GM18499 (cell line): ENCODE results near the gene HSF2.
A peak's percentile ranks its signal among the peaks of the same experiment; 100 is the strongest.

ENCODE experiments used
- ATAC-seq: cut with Tn5 transposase; IDR thresholded peaks from one replicate; pipeline ENCODE4 v1.9.1; 2021; ENCODE audit warnings: moderate number of reproducible peaks; ENCODE audit not compliant: insufficient read depth, unreplicated experiment

HSF2 gene, protein sequence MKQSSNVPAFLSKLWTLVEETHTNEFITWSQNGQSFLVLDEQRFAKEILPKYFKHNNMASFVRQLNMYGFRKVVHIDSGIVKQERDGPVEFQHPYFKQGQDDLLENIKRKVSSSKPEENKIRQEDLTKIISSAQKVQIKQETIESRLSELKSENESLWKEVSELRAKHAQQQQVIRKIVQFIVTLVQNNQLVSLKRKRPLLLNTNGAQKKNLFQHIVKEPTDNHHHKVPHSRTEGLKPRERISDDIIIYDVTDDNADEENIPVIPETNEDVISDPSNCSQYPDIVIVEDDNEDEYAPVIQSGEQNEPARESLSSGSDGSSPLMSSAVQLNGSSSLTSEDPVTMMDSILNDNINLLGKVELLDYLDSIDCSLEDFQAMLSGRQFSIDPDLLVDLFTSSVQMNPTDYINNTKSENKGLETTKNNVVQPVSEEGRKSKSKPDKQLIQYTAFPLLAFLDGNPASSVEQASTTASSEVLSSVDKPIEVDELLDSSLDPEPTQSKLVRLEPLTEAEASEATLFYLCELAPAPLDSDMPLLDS

DNA sequence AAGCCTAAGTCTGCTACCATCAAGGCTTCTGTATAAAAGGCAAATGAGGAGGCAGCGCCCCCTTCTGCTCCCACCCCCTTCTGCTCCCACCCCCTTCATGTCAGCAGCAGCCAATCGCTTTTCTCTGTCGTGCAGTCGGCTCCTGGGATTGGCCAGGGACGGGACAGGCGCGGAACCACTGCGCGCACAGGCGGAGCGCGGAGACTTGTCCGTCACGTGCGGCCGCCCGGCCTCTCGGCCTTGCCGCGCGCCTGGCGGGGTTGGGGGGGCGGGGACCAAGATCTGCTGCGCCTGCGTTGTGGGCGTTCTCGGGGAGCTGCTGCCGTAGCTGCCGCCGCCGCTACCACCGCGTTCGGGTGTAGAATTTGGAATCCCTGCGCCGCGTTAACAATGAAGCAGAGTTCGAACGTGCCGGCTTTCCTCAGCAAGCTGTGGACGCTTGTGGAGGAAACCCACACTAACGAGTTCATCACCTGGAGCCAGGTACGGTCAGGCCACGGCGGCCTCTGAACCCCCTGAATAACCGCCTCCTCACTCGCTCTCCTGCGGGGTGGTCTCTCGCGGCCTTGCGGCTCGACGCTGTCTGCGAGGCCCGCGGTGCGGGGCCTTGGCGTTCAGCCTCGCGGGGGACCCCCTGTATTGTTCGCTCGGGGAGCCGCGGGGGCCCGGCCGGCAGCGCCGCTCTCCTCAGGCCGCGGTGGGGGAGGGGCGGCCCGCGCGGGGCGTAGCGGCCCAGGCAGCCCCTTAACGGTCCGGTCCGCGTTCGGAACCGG, at the start of gene HSF2:
Gene HSF2, plus strand, starts transcription at position 305 of the 773 bp plus-strand sequence. Its CDS starts 86 bp downstream, at position 391.
- peak; percentile 89 for ATAC-seq

DNA sequence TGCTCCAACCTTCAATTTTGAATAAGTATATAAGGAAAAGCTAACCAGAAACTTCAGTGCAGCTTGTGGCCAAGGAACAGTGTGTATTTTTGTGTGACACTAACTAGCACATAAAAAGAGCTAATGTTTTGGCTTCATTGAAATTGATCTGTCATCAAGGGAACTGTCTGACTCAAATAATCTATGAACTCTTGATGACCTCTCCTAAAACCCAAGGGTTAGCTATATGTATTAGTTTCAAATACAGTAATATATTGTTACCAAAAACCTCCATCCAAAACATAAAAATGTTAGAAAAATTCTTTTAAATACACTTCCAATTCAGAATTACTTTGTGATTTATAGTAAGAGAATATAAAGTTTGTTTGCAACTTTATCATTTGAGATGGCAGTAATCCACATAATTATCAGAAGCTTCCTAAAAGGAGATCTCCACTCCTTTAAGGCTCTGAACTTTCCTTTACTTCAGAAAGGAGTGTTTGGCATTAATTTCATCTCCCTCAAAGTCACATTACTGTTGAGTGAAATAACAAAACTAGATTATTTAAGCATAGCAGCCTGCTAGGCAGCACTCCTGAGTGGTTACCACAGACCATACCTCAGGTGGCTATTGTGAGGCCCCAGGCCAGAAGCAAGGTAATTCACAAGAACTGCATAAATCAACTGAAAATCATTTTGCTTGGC, 46.3 kb upstream of the HSF2 start:
- ATAC-seq = no peak

DNA sequence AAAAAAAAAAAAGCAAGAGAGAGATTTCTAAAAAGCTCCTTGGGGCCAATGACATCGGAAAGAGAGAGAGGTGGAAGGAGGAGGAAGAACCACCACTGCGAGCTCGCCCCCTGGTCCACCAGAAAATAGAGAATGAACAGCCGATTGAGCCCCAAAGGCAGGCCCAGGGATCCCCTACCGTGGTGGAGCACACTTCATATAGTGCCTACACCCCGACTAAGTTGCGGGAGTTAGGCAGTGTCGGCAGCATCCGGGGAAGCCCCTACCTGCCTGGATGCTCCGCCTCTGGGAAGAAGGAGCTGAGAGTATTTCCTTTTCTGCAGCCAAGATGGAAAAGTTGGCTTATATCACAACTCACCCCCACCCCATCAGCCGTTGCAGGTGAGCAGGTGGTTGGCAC, 38.6 kb upstream of the HSF2 start:
- ATAC-seq = no peak

DNA sequence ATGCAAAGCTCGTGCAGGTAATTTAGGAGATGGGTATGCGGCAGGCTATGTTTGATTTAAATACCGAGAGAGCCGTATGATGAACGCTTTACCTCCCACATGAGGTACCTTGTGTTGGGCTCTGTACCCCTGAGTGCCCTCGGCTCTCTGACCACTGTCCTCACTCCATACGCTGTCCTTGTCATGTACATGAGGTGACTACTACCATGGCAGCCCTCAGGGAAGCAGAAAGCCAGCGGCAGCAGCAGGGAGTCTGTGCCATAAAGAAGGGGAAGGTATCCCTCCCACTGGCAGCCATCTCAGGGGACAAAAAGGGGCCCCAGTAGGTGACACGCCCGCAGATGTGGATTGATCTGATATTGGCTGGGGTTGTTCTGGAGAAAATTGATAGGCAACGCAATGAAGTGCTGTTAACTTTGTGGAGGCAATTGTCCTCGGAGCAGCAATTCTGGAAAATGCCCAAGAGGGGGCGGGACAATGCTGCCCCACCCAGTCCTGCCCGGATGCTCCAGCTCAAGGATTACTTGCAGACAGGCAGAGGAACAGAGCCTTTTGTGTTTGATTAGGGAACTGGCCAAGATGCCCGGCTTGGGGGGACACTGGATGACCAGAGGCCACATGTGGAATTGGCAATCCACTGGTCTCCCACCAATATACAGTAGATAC, 38.0 kb upstream of the HSF2 start:
- ATAC-seq = no peak

DNA sequence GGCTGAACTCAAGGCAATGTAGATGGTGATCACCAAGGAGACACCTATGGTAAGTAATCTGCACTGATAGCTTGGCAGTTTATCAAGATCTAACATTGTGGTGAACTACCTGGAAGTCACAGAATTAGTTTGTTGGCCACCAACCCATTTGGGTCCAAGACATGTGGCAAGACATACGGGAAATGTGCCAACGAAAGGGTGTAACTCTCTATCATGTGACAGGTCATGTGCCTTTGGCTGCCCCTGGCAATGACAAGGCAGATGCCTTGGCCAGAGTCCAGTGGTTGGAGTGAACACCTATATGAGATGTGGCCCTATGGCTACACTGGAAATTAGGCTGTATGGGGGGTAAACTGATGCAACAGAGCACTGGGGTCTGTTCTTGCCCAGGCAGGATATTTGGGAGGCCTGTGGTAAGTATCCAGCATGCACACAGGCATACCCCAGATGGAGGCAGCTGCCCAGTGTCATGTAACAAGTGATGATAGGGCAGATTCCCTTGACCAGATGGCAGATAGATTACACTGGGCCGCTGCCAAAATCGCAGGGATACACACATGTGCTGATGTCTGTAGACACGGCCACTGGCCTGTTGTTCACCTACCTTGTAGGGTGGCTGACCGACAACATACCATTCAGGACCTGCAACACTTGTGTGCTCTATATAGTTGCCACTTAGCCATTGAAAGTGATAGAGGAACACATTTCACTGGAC, 35.5 kb upstream of the HSF2 start:
- no peak for ATAC-seq

DNA sequence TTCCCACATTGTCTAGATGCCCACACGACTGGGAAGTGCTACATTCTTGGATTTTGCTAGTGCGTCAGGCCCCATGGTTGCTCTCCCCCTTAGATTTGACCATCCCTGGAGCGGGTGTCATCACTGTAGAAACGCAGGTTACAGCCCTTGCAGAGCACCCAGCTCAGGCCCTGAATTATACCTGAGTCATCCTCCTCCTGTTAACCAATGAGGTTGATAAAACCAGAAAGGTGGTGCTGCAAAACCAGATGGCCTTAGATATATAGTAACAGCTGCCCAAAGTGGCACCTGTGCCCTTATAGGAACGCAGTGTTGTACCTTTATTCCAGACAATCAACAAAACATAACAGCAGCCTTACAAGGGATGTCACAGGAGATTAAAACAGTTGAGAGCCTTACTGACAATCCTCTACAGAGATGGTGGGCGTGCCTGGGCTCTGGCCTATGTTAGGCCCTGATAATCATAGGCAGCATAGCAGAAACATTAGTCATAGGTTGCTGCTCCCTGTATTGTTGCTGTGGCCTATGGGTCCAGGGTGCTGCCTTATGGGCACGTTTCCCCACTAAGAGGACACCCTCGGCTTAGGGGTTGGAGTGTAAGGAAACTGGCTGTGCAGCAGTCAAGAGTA, 33.6 kb upstream of the HSF2 start:
- no peak for ATAC-seq

DNA sequence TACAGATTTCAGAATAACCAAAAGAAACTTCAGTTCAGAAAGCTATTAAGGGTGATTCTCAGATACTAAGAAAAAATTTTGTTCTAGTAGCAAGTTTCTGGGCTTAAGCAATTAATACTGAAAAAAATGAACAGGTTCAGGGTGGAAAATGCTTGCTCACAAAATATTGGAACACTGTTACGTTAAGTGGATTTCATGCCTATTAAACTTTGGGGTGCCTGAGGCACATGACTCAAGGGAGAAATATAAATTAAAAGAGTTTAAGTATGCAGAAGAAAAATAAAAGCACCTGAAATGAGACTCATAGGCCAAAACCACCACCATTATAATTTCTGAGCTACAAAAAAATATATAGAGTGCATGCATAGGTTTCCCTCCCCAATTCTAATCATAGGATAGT, 32.3 kb upstream of the HSF2 start:
- ATAC-seq = no peak

DNA sequence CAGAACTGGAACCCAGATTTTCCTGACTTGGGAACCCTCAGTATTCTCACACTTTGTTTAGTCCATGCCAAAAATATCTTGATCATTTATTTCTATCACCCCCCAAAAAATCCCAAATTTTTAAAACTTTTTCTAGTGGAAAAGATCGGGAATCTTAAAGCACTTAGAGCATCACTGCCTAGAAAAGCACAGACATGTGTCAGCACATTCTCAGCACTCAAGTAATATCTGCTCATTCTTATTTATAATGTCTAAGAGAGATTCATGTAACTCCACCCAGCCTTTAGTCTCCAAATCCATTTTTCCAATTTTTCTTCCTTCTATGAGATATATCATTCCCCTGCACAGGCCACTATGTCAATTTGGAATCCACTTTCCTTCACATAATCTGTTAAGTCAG, 29.9 kb upstream of the HSF2 start:
- ATAC-seq = no peak

DNA sequence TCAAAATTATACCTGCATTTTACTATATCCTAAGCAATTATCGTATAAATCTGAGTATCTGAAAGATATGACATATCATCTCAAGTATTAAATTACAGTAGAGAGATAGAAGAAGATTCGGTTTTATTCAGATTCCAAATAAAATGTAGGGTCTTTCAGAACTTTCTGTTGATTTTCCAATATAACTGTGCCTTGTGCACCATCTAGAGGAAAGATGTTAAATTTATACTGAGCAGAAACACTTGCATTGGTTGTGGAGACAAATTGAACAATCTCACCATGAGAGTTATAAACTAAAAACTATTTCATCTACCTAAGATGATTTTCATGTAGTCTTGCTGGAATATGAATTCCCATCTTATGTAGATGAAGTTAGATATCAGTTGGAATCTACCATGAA, 26.8 kb upstream of the HSF2 start:
- ATAC-seq = no peak

DNA sequence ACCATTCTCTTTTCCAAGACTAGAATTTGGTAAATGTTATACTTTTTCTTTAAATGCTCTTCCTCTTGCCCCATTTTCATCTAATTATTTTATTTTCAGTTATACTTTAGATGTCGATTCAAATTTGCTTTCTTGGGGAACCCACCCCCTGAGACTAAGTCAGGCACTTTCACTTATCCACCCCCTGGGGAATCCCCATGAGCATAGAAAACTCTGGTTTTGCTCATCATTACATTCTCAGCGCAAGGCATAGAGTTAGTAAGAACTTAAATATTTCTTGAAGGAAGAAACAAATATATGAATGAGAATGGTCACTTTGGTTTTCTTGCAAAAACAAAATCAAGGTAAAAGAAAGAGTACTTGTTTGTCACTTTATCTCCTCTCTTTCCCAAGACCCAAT, 25.1 kb upstream of the HSF2 start:
- no peak for ATAC-seq

DNA sequence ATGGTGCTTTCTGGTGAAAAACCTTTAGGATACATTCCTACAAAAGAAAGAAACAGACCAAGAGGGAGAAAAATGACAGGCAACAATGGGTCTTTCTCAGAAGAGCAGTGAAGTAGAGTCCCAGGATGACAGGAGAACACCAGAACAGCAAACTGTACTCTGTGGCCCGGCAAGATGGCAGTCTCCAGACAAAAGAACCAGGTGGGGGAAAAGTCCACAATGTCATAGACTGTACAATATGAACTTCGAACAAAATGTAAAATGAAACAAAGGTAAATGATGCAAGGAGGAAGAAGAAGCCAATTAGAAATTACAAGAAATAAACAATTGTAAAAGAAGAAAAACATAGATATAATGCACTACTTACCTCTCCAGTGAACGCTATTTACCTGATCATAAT, 23.2 kb upstream of the HSF2 start:
- no peak for ATAC-seq

DNA sequence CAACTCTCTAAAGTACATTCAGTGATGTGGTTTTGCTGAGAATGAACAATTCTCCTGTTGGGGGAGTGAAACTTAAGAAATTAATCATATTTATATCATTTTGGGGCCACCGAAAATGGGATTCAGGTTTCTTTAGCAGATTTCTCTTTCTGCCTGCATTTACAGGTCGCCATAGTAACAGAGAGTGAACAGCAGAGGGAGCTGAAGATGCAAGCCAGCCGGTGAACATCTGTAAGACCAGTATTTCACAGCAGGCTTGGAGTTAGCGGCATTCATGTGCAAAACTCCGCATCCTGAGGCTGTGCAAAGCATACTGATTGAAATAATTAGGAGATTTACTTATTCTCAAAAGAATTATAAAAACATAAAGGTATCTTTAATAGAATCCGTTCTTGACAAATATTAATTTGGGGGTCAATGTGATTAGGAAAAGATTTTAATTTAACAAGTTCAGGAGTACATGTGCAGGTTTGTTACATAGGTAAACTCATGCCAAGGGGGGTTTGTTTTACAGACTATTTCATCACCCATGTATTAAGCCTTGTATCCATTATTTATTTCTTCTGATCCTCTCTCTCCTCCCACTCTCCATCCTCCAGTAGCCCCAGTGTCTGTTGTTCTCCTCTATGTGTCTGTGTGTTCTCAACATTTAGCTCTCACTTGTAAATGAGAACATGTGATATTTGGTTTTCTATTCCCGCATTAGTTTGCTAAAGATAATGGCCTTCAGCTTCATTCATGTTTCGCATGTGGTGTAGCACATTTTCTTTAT, 17.8 kb upstream of the HSF2 start:
- ATAC-seq = peak; percentile 97

DNA sequence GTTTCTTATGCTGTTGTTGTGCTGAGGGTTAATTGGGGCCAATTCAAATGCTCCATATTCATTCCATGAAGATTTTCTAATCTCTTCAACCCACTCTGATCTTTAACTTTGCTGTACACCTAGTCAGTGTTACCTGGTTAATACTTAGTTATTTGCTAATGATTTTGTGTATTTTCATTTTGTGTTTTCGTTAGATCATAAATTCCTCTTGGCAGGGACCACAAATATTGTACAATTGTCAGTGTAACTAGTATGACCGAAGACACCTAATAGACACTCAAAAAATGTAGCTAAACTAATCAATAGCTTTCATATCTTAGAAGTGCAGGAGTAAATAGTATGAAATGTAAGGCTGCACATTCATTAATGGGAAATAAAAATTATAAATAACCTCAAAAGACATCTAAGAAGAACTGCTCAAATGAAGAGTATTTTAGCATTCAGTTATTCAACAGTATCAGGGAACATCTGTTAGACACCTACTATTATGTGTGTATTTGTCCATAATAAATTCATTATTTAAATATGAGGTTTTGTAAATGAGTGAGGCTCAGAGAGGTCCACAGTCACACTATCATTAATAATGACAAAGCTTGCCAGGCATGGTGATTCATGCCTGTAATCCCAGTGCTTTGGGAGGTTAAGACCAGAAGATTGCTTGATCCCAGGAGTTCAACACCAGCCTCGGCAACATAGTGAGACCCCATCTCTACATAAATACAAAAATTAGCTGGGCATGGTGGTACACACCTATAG, 13.4 kb upstream of the HSF2 start:
- no peak for ATAC-seq

DNA sequence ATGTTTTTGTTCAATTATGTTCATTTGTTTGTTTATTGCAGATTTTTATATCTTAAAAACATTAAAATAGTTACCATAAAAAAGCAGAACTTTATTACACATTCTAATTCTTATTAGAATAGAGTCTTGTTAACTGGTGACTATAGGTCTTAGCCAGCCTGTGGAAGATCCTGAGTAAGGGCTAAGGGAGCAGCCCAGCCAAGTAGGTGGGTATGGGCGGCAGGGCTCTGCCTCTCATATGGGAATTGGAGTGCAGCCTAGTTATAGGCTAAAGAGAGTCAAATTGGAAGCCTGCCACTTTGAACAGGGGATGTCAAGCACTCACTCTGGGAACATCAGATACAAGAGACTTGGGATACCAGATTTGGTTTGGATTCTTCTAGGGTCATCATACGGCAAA, 10.5 kb upstream of the HSF2 start:
- no peak for ATAC-seq

DNA sequence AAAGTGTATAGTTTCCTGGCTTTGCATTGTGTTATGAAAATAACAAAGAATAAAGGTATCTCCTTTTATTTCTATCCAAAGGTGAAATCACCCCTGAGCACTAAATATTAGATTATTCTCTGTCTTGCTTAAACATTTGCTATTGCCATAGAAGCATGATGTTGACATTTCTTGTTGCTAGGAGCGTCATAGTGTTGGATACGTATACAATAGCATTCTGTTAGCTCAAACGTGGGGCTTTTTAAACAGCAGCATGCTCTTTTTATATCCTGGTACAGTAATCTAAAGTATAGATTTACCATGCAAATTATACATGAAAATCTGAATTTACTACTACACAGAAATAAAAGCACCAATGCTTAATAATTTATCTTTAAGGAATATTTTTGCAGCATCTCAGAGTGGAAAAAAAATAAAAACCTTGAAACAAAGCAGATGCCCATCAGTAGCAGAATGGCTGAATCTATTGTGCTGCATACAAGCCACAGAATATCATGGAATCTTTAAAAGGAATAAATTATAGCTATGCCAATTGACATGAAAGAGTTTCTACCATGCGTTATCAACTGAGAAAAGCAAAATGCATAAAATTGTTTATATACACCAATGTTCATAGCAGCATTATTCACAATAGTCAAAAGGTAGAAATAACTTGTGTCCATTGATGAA, 9.6 kb upstream of the HSF2 start:
- no peak for ATAC-seq

DNA sequence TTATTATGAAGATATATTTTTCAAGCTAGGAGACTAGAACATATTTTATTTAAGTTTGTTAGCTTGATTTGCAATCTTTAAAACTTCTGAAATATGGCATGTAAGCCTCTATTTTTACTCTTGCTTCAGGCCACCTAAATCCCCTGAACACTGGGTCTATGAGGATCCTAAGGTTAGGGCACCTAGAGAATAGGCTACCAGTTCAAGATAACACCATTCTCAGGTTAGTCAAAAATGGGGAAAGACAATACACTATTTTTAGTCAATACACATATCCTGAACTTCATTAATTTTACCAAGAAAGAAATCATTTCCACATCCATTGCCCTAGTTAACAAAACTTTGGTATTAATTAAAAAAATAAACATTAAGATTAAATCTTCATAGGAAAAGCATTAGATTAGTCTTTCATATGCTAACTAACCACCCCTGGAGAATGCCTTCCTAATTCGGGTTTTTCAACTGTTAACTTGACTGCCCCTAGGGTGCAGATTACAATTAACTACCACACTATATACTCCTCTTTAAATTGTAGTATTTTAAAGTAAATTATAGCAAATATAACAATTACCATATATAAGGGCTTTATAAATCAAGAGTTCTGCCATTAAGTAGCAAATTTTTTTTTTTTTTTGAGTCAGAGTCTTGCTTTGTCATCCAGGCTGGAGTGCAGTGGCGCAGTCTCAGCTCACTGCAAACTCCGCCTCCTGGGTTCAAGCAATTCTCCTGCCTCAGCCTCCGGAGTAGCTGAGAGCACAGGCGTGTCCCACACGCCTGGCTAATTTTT, 6.7 kb upstream of the HSF2 start:
- no peak for ATAC-seq
